CD4-positive, alpha-beta T cell (primary cell): ENCODE measurements around the gene REEP6. TPM values are rescaled to one million over a fixed set of nuclear protein-coding genes. Genes with fewer than 3 reads are reported as not detected.

Source experiments
- ATAC-seq: fragments of 200-7000 bp; cut with Tn5 transposase; one replicate; pipeline ENCODE4 v1.10.0; 2022; ENCODE audit warnings: mild to moderate bottlenecking; ENCODE audit not compliant: poor library complexity
- CTCF ChIA-PET: fragments of 350-600 bp; sonication (Branson Sonifier 250); formaldehyde crosslinking; loops from one replicate; lab custom pipeline; 2021; ENCODE audit warnings: antibody characterized with exemption, inconsistent platforms; lab: Charles Lee
- POLR2A ChIA-PET: fragments of 350-600 bp; sonication (Branson Sonifier 250); formaldehyde crosslinking; loops from one replicate; lab custom pipeline; 2021; ENCODE audit warnings: antibody characterized with exemption, inconsistent platforms; lab: Charles Lee
- DNase-seq, 14 experiments: peaks; one replicate each; pipeline ENCODE4 v3.0.0-alpha.2; 2013 to 2020; ENCODE audit warnings: mixed read lengths in 2 of 14
- H3K27ac ChIP-seq, 2 donors: one replicate each; pipeline versions ENCODE4 v1.5.1 to v1.7.0; 2013; ENCODE audit warnings: low read length in 2 of 2, low read depth in 1 of 2, mild to moderate bottlenecking in 1 of 2
- H3K27me3 ChIP-seq, 2 experiments: 1 replicate in 1 of 2; 2 replicates in 1 of 2; pipeline versions ENCODE4 v1.6.1 to v1.7.0; 2013; ENCODE audit warnings: low read length in 2 of 2, control low read depth in 1 of 2, mild to moderate bottlenecking in 1 of 2, moderate library complexity in 1 of 2; ENCODE audit not compliant: insufficient read depth in 2 of 2, control insufficient read depth in 1 of 2
- H3K36me3 ChIP-seq: one replicate; pipeline ENCODE4 v1.6.1; 2013; ENCODE audit warnings: low read length, control low read depth; ENCODE audit not compliant: insufficient read depth
- H3K4me1 ChIP-seq: one replicate; pipeline ENCODE4 v1.6.1; 2013; ENCODE audit warnings: low read length, control low read depth; ENCODE audit not compliant: insufficient read depth
- H3K4me3 ChIP-seq: one replicate; pipeline ENCODE4 v1.5.1; 2013; ENCODE audit warnings: mild to moderate bottlenecking, low read length, moderate library complexity
- H3K9me3 ChIP-seq, 2 experiments: 1 replicate in 1 of 2; 2 replicates in 1 of 2; pipeline versions ENCODE4 v1.6.1 to v1.7.0; 2013; ENCODE audit warnings: low read length in 2 of 2, mild to moderate bottlenecking in 2 of 2, control low read depth in 1 of 2, moderate library complexity in 1 of 2; ENCODE audit not compliant: control insufficient read depth in 1 of 2, insufficient read depth in 1 of 2
- H3K27ac Mint-ChIP-seq: one replicate; pipeline ENCODE4 v1.8.0; 2020; ENCODE audit warnings: mixed read lengths
- H3K27me3 Mint-ChIP-seq: one replicate; pipeline ENCODE4 v1.8.0; 2021; ENCODE audit warnings: mixed read lengths
- H3K36me3 Mint-ChIP-seq: one replicate; pipeline ENCODE4 v1.8.0; 2021; ENCODE audit warnings: low read depth, mixed read lengths
- H3K4me1 Mint-ChIP-seq: one replicate; pipeline ENCODE4 v1.8.0; 2021; ENCODE audit warnings: low read depth, mixed read lengths
- H3K4me3 Mint-ChIP-seq: one replicate; pipeline ENCODE4 v1.8.0; 2020; ENCODE audit warnings: mild to moderate bottlenecking, mixed read lengths
- H3K9me3 Mint-ChIP-seq: one replicate; pipeline ENCODE4 v1.8.0; 2020; ENCODE audit warnings: mixed read lengths
- intact Hi-C, 2 experiments: fragments of 100-400 bp; cut with DNase I in 1 of 2; cut with micrococcal nuclease in 1 of 2; formaldehyde crosslinking; loops; one replicate each; pipeline versions ENCODE4 v1.15.1 to v1.9.0; 2023 to 2025; cut with DNase I, micrococcal nuclease
- total RNA-seq, 174 experiments: library from RNA in 2 of 174; stranded (reverse) in 2 of 174; gene quantifications; one replicate each; pipeline ENCODE4 v1.2.3 and lab custom pipeline; 2021 to 2026
- TF ChIP-seq, protein P1 (sequence below): fragments of 200-600 bp; IDR thresholded peaks from one replicate; pipeline ENCODE4 v1.8.0; 2022; ENCODE audit warnings: antibody characterized with exemption, mild to moderate bottlenecking

Gene REEP6
- total RNA-seq, 2 experiments from 2014 or later = 2.2 to 2.8 TPM

DNA sequence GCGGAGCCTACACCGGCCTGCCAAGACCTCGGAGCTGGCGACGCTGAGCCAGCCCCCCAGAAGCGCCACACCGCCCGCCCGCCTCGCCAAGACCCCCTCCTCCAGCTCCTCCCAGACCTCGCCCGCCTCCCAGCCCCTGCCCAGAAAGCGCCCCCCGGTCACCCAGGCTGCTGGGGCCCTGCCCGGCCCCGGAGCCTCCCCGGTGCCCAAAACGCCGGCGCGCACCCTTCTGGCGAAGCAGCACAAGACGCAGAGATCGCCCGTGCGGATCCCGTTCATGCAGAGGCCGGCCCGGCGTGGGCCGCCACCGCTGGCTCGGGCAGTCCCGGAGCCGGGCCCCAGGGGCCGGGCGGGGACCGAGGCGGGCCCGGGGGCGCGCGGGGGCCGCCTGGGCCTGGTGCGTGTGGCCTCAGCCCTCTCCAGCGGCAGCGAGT is 22.1 kb upstream of the REEP6 start:
- TF ChIP-seq, protein P1, sequence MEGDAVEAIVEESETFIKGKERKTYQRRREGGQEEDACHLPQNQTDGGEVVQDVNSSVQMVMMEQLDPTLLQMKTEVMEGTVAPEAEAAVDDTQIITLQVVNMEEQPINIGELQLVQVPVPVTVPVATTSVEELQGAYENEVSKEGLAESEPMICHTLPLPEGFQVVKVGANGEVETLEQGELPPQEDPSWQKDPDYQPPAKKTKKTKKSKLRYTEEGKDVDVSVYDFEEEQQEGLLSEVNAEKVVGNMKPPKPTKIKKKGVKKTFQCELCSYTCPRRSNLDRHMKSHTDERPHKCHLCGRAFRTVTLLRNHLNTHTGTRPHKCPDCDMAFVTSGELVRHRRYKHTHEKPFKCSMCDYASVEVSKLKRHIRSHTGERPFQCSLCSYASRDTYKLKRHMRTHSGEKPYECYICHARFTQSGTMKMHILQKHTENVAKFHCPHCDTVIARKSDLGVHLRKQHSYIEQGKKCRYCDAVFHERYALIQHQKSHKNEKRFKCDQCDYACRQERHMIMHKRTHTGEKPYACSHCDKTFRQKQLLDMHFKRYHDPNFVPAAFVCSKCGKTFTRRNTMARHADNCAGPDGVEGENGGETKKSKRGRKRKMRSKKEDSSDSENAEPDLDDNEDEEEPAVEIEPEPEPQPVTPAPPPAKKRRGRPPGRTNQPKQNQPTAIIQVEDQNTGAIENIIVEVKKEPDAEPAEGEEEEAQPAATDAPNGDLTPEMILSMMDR = no peak
- Histone ChIP-seq H3K27ac (no peak overlapping the region), H3K9me3 (peaks cover 0 to 16% of the 10 kb centered on the region in 2 experiments), H3K4me3 (no peak overlapping the region), H3K27me3 (peaks cover 18 to 29% of the 10 kb centered on the region in 2 experiments), H3K36me3 (no peaks in the 10 kb centered on the region), H3K4me1 (peaks cover 67% of the 10 kb centered on the region)
- intact Hi-C loops = no loop called here
- peak overlapping the region; percentile 25 for H3K4me3 Mint-ChIP-seq
- H3K9me3 Mint-ChIP-seq = no peaks in the 10 kb centered on the region
- no peak overlapping the region for H3K27ac Mint-ChIP-seq
- no peaks in the 10 kb centered on the region for H3K27me3 Mint-ChIP-seq
- DNase-seq (peak in 3 of 14 experiments; percentile 29 to 45 (median 35)), ATAC-seq (no peak)
- H3K36me3 Mint-ChIP-seq = no peaks in the 10 kb centered on the region
- ChIA-PET CTCF (no interaction called here), POLR2A (interaction anchor here (0.7 to 3.9 kb wide), 8 partner anchors 11 to 672 kb away, joined by 3 to 12 read pairs (median 4); partner anchors contain the start of gene REEP6)
- H3K4me1 Mint-ChIP-seq = peaks cover 11% of the 10 kb centered on the region

DNA sequence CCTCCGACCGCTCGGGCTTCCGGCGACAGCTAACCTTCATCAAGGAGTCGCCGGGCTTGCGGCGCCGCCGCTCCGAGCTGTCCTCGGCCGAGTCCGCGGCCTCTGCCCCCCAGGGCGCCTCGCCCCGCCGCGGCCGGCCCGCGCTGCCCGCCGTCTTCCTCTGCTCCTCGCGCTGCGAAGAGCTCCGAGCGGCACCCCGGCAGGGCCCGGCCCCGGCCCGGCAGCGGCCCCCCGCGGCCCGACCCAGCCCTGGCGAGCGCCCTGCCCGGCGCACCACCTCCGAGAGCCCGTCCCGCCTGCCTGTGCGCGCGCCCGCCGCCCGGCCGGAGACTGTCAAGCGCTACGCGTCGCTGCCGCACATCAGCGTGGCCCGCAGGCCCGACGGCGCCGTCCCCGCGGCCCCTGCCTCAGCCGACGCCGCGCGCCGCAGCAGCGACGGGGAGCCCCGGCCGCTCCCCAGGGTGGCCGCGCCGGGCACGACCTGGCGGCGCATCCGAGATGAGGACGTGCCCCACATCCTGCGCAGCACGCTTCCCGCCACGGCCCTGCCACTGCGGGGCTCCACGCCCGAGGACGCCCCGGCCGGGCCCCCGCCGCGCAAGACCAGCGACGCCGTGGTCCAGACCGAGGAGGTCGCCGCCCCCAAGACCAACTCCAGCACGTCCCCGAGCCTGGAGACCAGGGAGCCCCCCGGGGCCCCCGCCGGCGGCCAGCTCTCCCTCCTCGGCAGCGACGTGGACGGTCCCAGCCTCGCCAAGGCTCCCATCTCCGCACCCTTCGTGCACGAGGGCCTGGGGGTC is 21.5 kb upstream of the REEP6 start:
- Histone ChIP-seq H3K27me3 (peaks cover 18 to 29% of the 10 kb centered on the region in 2 experiments), H3K27ac (no peak overlapping the region), H3K9me3 (peaks cover 0 to 16% of the 10 kb centered on the region in 2 experiments), H3K4me1 (peaks cover 67% of the 10 kb centered on the region), H3K4me3 (peak overlapping the region; percentile 62), H3K36me3 (no peaks in the 10 kb centered on the region)
- Mint-ChIP-seq H3K4me1 (peaks cover 11% of the 10 kb centered on the region), H3K36me3 (peaks cover 3% of the 10 kb centered on the region), H3K27me3 (no peaks in the 10 kb centered on the region), H3K27ac (no peak overlapping the region), H3K4me3 (no peak overlapping the region), H3K9me3 (no peaks in the 10 kb centered on the region)
- TF ChIP-seq, protein P1 = no peak
- CTCF ChIA-PET = interaction anchor here (0.5 kb wide), 1 partner anchor 25 kb away, joined by 4 read pairs; no protein-coding TSS in a partner anchor
- intact Hi-C loops = loop anchor here (1.0 to 10.0 kb wide), 4 partner anchors 10 to 195 kb away; partner anchors contain the start of genes C19orf25 (in 1 of the 2), FAM174C (in 1 of the 2), PCSK4 (in 1 of the 2) and REEP6 (in 1 of the 2)
- peak in 6 of 14 experiments; percentile 28 to 65 (median 38) for DNase-seq
- POLR2A ChIA-PET = interaction anchor here (0.7 to 3.9 kb wide), 8 partner anchors 12 to 673 kb away, joined by 3 to 12 read pairs (median 4); partner anchors contain the start of gene REEP6
- ATAC-seq = peak; percentile 37

DNA sequence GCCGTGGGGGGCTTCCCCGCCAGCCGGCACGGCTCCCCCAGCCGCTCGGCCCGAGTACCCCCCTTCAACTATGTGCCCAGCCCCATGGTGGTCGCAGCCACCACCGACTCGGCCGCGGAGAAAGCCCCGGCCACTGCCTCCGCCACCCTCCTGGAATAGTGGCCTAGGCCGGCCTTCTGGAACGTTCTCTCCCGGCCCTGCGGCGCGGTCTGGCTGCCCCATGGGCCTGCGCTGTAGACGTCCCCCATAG is 21.0 kb upstream of the REEP6 start:
- DNase-seq (no peak), ATAC-seq (no peak)
- Histone ChIP-seq H3K27ac (no peak overlapping the region), H3K4me1 (peaks cover 67% of the 10 kb centered on the region), H3K27me3 (peaks cover 18 to 29% of the 10 kb centered on the region in 2 experiments), H3K4me3 (peak overlapping the region; percentile 62), H3K36me3 (no peaks in the 10 kb centered on the region), H3K9me3 (peaks cover 0 to 16% of the 10 kb centered on the region in 2 experiments)
- no peaks in the 10 kb centered on the region for H3K9me3 Mint-ChIP-seq
- CTCF ChIA-PET = interaction anchor here (1.8 to 2.1 kb wide), 2 partner anchors 21 to 25 kb away, joined by 9 to 16 read pairs; partner anchors contain the start of gene REEP6
- POLR2A ChIA-PET = interaction anchor here (1.0 to 3.9 kb wide), 4 partner anchors 9 to 24 kb away, joined by 3 to 12 read pairs (median 8); partner anchors contain the start of genes C19orf25 and REEP6
- no peaks in the 10 kb centered on the region for H3K27me3 Mint-ChIP-seq
- H3K4me3 Mint-ChIP-seq = peak overlapping the region; percentile 68
- no peak overlapping the region for H3K27ac Mint-ChIP-seq
- peaks cover 5% of the 10 kb centered on the region for H3K36me3 Mint-ChIP-seq
- TF ChIP-seq, protein P1 = no peak
- intact Hi-C loops = loop anchor here (1.0 to 10.0 kb wide), 4 partner anchors 9 to 195 kb away; partner anchors contain the start of genes C19orf25 (in 1 of the 2), FAM174C (in 1 of the 2), PCSK4 (in 1 of the 2) and REEP6 (in 1 of the 2)
- peaks cover 11% of the 10 kb centered on the region for H3K4me1 Mint-ChIP-seq
